GM18519 (cell line): ENCODE results near the gene CCDC12.

Experiments used
- ATAC-seq: cut with Tn5 transposase; IDR thresholded peaks from one replicate; pipeline ENCODE4 v1.9.1; 2021; ENCODE audit warnings: mild to moderate bottlenecking, moderate library complexity; ENCODE audit not compliant: unreplicated experiment, low FRiP score

CCDC12 gene

DNA sequence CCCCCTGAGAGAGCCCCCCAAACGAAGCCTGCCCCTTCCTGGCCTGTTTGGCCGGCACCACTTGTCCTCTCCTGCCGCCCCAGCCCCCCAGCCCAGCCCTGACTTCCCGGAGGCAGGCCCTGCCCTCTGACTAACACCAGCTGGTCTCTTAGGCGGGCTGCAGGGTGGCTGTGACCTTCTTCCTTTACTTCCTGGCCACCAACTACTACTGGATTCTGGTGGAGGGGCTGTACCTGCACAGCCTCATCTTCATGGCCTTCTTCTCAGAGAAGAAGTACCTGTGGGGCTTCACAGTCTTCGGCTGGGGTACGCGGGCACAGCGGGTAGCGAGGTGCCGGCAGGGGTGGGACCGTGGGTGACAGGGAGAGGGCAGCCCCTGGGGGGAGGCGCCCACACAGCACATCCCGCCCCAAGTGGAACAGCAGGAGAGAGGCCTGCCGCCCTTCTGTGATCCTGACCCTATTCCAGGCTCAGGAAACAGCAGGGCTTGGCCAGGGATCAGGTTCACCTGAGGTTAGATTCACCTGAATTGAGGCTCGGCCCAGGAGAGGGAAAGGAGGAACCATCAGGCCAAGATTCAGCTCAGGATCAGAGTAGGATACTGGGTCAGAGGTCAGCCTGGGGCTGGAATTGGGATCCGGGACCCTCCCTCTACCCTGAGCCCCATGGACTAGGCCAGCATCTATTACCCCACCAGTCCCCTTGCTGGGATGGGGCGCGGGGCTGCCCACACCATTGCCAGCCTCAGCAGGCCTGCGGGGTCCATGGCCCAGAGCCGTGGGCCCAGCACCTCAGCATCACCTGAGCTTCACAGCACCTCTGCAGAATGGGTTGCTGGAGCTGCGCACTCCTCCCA lies 77.2 kb downstream of the CCDC12 start:
- ATAC-seq: no peak

GRCh38 chr3:46898321-46899150 lies 78.0 kb downstream of the CCDC12 start:
- no peak for ATAC-seq

DNA sequence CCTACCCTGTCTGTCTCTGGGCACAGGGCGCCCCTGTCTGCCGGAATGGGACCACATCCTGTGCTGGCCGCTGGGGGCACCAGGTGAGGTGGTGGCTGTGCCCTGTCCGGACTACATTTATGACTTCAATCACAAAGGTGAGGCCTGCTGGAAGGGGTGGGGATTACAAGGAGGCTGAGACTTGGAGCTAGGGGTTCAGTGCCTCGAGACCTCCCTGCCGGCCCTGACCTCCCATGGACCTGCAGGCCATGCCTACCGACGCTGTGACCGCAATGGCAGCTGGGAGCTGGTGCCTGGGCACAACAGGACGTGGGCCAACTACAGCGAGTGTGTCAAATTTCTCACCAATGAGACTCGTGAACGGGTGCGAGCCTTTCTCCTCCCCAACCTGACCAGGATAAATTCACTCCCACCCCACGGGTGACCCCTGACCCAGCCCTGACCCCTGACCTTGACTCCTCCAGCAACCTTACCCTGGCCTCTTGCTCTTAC lies 78.7 kb downstream of the CCDC12 start:
- ATAC-seq: no peak

- no peak for ATAC-seq
Observed at GRCh38 chr3:46897031-46897430, 79.5 kb downstream of the CCDC12 start.

- no peak for ATAC-seq
Observed at GRCh38 chr3:46896386-46896785, 80.2 kb downstream of the CCDC12 start.

DNA sequence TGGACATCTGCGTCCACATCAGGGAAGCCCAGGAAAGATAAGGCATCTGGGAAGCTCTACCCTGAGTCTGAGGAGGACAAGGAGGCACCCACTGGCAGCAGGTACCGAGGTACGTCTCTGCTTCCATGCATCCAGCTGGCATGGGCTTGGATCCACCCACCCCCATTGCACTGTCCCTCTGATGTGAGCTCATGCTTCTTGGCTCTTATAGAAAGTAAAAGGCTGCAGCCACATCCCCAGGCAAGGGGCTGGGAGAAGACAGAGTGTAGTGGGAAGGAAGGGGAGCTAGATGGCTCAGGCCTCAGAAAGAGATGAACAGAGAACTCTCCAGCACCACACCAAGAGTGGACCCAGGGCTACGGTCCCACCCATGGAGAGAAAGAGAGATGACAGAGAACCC lies 80.8 kb downstream of the CCDC12 start:
- ATAC-seq: no peak

DNA sequence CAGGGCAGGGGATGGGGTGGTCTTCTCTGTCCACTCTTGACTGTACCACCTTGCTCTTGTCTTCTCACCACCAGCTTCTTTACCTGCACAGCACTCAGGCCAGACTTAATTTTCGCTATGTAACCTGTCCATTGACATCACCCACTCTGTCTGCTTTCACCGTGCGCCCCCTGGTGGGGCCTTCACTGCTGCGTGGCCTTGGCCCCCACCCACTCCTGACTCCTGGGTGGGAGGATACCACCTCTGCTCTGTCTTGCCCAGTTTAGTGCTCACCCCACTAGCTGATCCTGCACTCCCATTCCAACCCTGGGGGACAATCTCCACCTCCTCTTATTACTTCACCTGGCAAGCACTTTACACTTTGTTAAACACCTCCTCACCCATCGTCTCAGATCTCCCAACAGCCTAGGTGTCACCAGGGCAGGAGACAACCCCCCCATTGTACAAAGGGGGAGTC lies 81.3 kb downstream of the CCDC12 start:
- no peak for ATAC-seq

- ATAC-seq: no peak
Observed at GRCh38 chr3:46894256-46894655, 82.3 kb downstream of the CCDC12 start.

GRCh38 chr3:46893763-46894162 lies 82.8 kb downstream of the CCDC12 start:
- no peak for ATAC-seq

- no peak for ATAC-seq
Observed at GRCh38 chr3:46893146-46893748, 83.3 kb downstream of the CCDC12 start.

- no peak for ATAC-seq
Observed at GRCh38 chr3:46892285-46893145, 84.0 kb downstream of the CCDC12 start.

DNA sequence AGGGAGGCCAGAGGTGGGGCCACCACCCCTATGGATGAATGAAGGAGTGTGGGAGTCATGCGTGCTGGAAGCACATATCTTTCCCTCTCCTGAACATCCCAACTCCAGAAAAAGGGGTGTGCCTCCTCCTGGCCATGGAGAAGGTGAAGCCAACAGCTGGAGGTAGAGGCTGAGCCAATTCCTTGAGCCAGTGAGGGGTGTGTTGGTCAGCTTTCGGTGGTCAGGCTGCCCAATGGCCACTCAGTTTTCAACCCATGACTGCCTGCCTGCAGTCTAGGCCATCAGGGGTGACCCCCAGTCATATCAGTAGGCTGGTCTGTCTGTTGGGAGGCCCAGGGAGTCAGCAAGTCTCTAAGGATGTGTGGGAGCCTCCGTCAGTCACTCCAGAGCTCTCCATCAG lies 85.4 kb downstream of the CCDC12 start:
- no peak for ATAC-seq

- ATAC-seq: no peak
Observed at GRCh38 chr3:46890132-46890531, 86.4 kb downstream of the CCDC12 start.

DNA sequence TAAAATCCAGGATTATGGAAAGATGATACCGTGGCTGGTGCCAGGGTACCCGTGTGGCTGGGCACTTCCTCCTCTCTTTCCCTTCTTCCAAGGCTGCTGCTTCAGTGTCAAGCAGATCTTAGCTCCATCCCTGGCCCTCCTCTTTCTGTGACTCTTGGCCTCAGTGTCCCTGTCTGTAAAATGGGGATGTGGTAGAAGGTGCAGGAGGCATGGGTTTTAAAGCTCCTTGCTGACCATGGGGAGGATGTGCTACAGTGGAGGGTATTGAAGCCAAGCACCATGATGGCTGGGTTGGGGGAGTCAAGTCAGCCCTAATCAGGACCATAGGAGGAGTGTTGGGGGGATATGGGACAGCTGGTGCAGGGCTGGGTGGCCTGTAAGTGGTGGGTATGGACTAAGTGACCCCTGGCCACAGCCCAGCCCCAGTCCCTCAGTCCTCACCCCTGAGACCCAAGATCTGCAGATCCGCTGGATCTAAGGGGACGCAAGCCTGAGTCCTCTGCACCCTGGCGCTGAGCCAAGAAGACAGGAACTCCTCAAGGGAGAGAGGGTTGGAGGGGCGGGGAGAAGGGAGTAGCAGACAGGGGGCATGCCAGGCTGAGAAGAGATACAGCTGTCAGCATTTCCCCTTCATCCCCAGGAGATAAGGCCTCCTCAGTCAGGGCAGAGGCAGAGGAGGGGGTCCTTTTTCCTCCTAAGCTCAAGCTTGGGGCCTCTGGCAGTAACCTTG lies 87.0 kb downstream of the CCDC12 start:
- ATAC-seq: no peak

DNA sequence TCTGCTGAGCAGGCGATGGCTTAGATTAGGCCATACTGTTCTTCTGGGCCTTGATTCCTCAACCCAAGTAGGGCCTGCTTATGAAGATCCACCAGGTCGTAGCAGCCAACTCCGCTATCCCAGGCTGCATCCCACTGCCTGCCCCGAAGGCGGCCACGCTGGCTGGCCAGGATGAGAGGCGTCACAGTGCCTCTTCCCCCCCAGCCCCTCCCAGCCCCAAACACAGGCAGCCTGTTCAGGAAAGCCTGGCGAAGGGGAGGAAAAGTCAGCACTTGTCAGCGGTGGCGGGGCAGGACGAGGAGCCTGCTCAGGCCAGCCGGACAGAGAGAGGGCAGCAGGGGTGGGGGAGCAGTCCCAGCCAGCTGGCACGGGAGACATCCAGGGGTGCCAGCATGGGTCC lies 87.8 kb downstream of the CCDC12 start:
- ATAC-seq: no peak

DNA sequence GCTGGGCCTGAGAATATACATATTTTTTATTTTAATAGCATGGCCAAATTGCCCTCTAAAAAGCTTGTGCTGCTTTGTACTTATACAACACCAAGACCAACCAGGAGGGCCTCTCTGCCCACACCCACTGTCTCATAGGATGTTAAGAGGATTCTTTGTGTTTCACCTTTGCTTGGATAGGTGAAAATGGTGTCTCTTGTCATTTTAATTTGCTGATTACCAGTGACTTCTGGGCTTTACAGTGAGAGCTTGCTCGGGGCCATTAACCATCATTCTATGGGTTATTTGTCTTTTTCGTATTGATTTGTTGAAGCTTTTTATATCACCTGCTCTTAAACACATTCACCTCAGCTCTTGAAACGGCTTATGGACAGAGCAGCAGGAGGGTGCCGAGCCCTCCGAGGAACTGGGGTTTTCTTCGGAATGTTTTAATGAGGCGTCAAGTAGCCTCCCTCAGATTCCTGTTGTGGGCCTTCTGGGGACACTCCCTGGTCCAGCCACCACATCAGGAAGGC lies 88.5 kb downstream of the CCDC12 start:
- ATAC-seq: no peak

DNA sequence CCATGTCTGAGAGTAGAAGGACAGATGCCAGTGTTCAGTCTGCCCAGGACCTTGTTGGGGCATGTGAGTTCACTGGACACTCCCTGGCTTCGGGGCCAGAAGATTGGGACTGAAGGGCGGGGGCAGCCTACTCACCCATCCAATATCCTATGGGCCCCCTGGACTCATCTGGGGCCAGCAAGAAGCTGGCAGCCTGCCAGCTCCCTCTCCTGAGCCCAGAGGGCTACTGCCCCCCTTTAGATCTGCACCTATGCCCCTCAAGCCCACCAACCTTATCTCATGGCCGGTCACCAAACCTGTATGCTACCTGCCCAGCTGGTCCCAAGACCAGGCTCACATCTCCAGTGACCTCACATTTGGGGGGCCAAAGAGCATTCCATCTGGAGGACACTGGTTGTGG lies 90.9 kb downstream of the CCDC12 start:
- no peak for ATAC-seq

DNA sequence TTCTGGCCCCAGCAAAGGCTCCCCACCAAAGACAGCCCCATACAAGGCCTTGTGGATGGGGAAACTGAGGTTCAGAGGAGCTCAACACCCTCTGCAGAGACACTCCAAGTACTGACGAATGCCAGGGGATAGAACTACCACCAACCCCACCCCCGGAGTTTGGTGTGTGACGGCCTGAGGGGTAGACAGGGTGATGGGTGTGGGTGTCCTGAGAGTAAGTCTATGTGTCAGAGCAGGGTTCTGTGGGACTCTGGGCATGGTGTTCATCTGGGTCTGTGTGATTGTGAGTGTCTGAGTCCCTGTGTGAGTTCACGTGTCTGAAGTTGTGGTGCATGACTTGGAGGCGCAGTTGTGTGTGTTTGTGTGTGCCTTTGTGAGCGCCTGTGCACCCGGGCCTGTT lies 91.6 kb downstream of the CCDC12 start:
- ATAC-seq: no peak

- ATAC-seq: no peak
Observed at GRCh38 chr3:46884427-46884826, 92.1 kb downstream of the CCDC12 start.
